ENCODE measurements around the gene NSUN2. TPM values are rescaled to one million over a fixed set of nuclear protein-coding genes. Genes with fewer than 3 reads are reported as not detected.

NSUN2 gene
- 52.3 TPM for total RNA-seq (2013)
- 10 to 100 TPM; 24.4 to 63.4 (median 25.6) TPM for polyA plus RNA-seq
- 20.9 and 31.1 TPM in 2 replicates for polyA minus RNA-seq
- 47.1 to 209 (median 61.3) reads per million in 11 experiments for total RNA-seq

DNA sequence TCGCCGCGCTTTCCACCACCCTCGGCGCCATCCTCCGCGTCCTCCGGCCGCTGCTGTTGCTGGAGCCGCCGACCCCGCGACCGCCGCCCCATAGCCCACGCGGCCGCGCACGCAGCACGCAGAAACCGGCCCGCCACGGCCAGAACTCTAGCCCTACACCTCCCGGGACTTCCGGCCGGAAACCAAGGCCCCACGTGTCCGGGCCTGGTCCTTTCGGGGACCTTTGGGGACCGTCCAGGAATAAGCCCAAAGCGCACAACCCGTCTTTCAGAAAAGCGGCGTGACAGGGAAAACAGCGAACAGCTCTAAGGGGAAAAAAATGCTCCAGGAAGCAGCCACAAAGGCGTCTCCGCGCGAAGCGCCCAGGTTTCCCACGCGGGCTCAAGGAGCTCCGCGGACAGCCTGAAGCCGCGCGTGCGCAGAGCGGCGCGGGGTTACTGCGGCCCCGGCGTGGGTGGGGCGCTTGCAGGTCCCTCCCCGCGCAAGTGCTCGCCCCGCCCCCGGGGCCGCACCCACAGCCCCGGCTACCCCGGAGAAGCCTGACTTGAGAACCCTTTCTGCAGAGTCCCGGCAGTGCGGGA is at the start of gene NSUN2, which contains the start of gene SRD5A1:
Gene NSUN2, minus strand, starts transcription at position 157 of the 581 bp plus-strand sequence. Its CDS starts 65 bp downstream, at position 92.
Gene SRD5A1, plus strand, starts transcription at position 553 of the 581 bp plus-strand sequence. CDS start 137 bp downstream, outside the sequence.
- under 1% methylated on average over 66 of the region's 66 CpGs for WGBS (ENCODE audit: insufficient coverage)
- Histone ChIP-seq H3K4me1 (ENCODE audit: control insufficient read depth in 1 of 2, insufficient read depth in 2 of 2, low read length in 2 of 2) (peaks cover 27 to 41% of the 10 kb centered on the region in 2 donors), H3K27ac (ENCODE audit: low read depth in 1 of 2, low read length in 2 of 2) (peak within 1 kb of the TSS; percentile 89 to 94), H3K4me3 (replicated peaks in 1 of 3; ENCODE audit: low read depth in 2 of 3, low read length in 3 of 3) (peak within 1 kb of the TSS; percentile 84 to 94 (median 84)), H3K9me3 (replicated peaks in 1 of 2; ENCODE audit: control insufficient read depth in 1 of 2, insufficient read depth in 1 of 2, low read length in 2 of 2) (no peaks in the 10 kb centered on the region), H3K36me3 (replicated peaks in 1 of 2; ENCODE audit: control insufficient read depth in 1 of 2, insufficient read depth in 2 of 2, low read length in 2 of 2) (peaks cover 30 to 56% of the 10 kb centered on the region in 2 donors), H3K79me2 (ENCODE audit: insufficient read depth, low read length) (peaks cover 91% of the 10 kb centered on the region), H3K4me2 (replicated peaks; ENCODE audit: extremely low read depth, low read length, poor library complexity, severe bottlenecking) (peak within 1 kb of the TSS; percentile 95), H3K9ac (ENCODE audit: insufficient read depth, low read length, poor library complexity, severe bottlenecking) (peak within 1 kb of the TSS; percentile 90), H4K20me1 (ENCODE audit: insufficient read depth, low read length) (peaks cover 85% of the 10 kb centered on the region), H2AFZ (ENCODE audit: insufficient read depth, low read depth, low read length, poor library complexity, severe bottlenecking) (peak within 1 kb of the TSS; percentile 88), H3K27me3 (ENCODE audit: control insufficient read depth in 2 of 2, insufficient read depth in 2 of 2, low read length in 2 of 2) (no peaks in the 10 kb centered on the region)
- Mint-ChIP-seq H3K27me3 (ENCODE audit: low read depth in 3 of 3) (peaks cover 1 to 8% (median 1%) of the 10 kb centered on the region in 3 donors), H3K9me3 (no peaks in the 10 kb centered on the region), H3K27ac (peak within 1 kb of the TSS; percentile 96 to 99 (median 99)), H3K4me1 (peaks cover 54% of the 10 kb centered on the region), H3K4me3 (peak within 1 kb of the TSS; percentile 86 to 98), H3K36me3 (peaks cover 52 to 53% of the 10 kb centered on the region in 2 donors)
- DNase-seq, result peak; percentile 87 to 93 (median 90)
- TF ChIP-seq CTCF (IDR thresholded peaks at IDR 0.05), result no peak
- intact Hi-C loops (cut with micrococcal nuclease), result loop anchor here (2.0 to 10.0 kb wide), 5 partner anchors 80 to 1232 kb away; partner anchors contain the start of genes ICE1 (in 2 of the 2), TENT4A (in 2 of the 2), FASTKD3 (in 1 of the 2) and MTRR (in 1 of the 2)

DNA sequence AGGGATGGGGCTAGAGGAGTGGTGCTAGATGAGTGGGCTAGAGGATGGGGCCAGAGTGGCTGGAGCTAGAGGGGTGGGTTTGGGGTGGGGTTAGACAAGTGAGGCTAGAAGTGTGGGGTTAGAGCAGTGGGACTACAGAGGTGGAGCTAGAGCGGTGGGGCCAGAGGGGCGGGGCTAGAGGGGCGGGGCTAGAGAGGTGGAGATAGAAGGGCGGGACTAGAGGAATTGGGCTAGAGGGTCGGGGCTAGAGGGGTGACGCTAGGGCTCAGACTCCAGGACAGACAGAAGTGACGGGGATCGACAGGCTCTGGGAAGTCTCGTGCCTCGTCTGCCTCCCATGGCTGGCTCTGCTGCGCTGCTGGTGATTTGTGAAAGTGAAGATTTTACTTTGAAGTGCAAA is 49.4 kb upstream of the NSUN2 start:
- H3K4me2 ChIP-seq (replicated peaks; ENCODE audit: extremely low read depth, low read length, poor library complexity, severe bottlenecking), result no peak overlapping the region
- TF ChIP-seq CTCF (IDR thresholded peaks at IDR 0.05), result no peak
- Mint-ChIP-seq H3K36me3 (no peaks in the 10 kb centered on the region), H3K27me3 (ENCODE audit: low read depth in 3 of 3) (peaks cover 27 to 33% (median 28%) of the 10 kb centered on the region in 3 donors), H3K4me1 (peaks cover 4% of the 10 kb centered on the region), H3K27ac (peak overlapping the region in 1 of 7 donors; percentile 14), H3K9me3 (peaks cover 0 to 7% (median 0%) of the 10 kb centered on the region in 7 donors), H3K4me3 (no peak overlapping the region)
- no peaks in the 10 kb centered on the region for H3K36me3 ChIP-seq (replicated peaks in 1 of 2; ENCODE audit: control insufficient read depth in 1 of 2, insufficient read depth in 2 of 2, low read length in 2 of 2)
- no peak overlapping the region for H3K4me3 ChIP-seq (replicated peaks in 1 of 3; ENCODE audit: low read depth in 2 of 3, low read length in 3 of 3)
- no peak for DNase-seq
- H3K4me1 ChIP-seq (ENCODE audit: control insufficient read depth in 1 of 2, insufficient read depth in 2 of 2, low read length in 2 of 2), result no peaks in the 10 kb centered on the region
- no peak overlapping the region for H3K9ac ChIP-seq (ENCODE audit: insufficient read depth, low read length, poor library complexity, severe bottlenecking)
- peaks cover 11 to 13% of the 10 kb centered on the region in 2 donors for H3K27me3 ChIP-seq (ENCODE audit: control insufficient read depth in 2 of 2, insufficient read depth in 2 of 2, low read length in 2 of 2)
- H3K27ac ChIP-seq (ENCODE audit: low read depth in 1 of 2, low read length in 2 of 2), result no peak overlapping the region
- intact Hi-C loops (cut with micrococcal nuclease), result no loop called here
- WGBS (ENCODE audit: insufficient coverage), result 62% methylated on average over 8 of the region's 11 CpGs
- no peaks in the 10 kb centered on the region for H4K20me1 ChIP-seq (ENCODE audit: insufficient read depth, low read length)
- H2AFZ ChIP-seq (ENCODE audit: insufficient read depth, low read depth, low read length, poor library complexity, severe bottlenecking), result no peak overlapping the region
- H3K9me3 ChIP-seq (replicated peaks in 1 of 2; ENCODE audit: control insufficient read depth in 1 of 2, insufficient read depth in 1 of 2, low read length in 2 of 2), result no peaks in the 10 kb centered on the region
- no peaks in the 10 kb centered on the region for H3K79me2 ChIP-seq (ENCODE audit: insufficient read depth, low read length)

Data from CD14-positive monocyte (primary cell).